Neural crest cell (in vitro differentiated cells): ENCODE measurements around the gene KCNMA1. TPM values are rescaled to one million over a fixed set of nuclear protein-coding genes. Genes with fewer than 3 reads are reported as not detected.

Experiments
- DNase-seq: peaks from one replicate; pipeline ENCODE4 v3.0.0; 2021; ENCODE audit warnings: low read depth, mixed read lengths, low spot score
- H3K27ac Mint-ChIP-seq: one replicate; pipeline ENCODE4 v1.8.0; 2021; ENCODE audit warnings: mild to moderate bottlenecking, mixed read lengths; ENCODE audit not compliant: unreplicated experiment
- H3K27me3 Mint-ChIP-seq: 2 replicates; pipeline ENCODE4 v1.8.0; 2021; ENCODE audit warnings: low read depth, mild to moderate bottlenecking, mixed read lengths
- H3K36me3 Mint-ChIP-seq: 2 replicates; pipeline ENCODE4 v1.8.0; 2021; ENCODE audit warnings: low read depth, mild to moderate bottlenecking, mixed read lengths
- H3K4me1 Mint-ChIP-seq: 2 replicates; pipeline ENCODE4 v1.8.0; 2021; ENCODE audit warnings: mixed read lengths
- H3K4me3 Mint-ChIP-seq: one replicate; pipeline ENCODE4 v1.8.0; 2021; ENCODE audit warnings: mild to moderate bottlenecking, mixed read lengths
- H3K9me3 Mint-ChIP-seq: 2 replicates; pipeline ENCODE4 v1.8.0; 2021; ENCODE audit warnings: mixed read lengths
- total RNA-seq: library from RNA; stranded (reverse); gene quantifications from 2 replicates; pipeline ENCODE4 v1.2.1, GENCODE V29; 2021
- TF ChIP-seq, protein P1 (sequence below): fragments of 200-600 bp; sonication (generic); conservative IDR thresholded peaks from 2 replicates; pipeline ENCODE4 v1.5.0; 2021; ENCODE audit warnings: antibody characterized with exemption, mild to moderate bottlenecking

Gene KCNMA1
- total RNA-seq, 1 donor from 2014 or later, result 1.7 TPM

- H3K27me3 Mint-ChIP-seq, result peaks cover 55% of the 10 kb centered on the region
Observed at GRCh38 chr10:77319557-77319956, 318.1 kb downstream of the KCNMA1 start.

DNA sequence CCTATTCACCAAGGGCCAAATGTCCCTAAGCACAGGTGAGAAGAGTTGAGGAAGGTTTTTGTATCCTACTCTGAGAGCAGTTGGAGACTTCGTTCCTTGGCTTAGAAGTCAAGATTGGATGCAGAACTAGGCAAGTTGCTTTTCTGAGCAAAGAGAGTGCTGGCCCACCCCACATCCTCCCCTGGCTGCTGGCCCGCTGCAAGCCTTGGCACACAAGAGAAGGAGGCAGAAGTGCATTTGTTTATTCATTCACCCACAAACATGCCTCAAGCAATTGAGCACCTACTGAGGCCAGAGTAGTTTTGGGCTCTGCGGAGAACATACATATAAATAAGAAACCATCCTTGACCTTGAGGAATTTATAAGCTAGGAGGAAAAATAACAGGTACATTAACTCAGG is 318.9 kb downstream of the KCNMA1 start:
- H3K4me3 Mint-ChIP-seq, result no peak overlapping the region
- H3K4me1 Mint-ChIP-seq, result no peaks in the 10 kb centered on the region
- peaks cover 3% of the 10 kb centered on the region for H3K9me3 Mint-ChIP-seq
- TF ChIP-seq, protein P1, sequence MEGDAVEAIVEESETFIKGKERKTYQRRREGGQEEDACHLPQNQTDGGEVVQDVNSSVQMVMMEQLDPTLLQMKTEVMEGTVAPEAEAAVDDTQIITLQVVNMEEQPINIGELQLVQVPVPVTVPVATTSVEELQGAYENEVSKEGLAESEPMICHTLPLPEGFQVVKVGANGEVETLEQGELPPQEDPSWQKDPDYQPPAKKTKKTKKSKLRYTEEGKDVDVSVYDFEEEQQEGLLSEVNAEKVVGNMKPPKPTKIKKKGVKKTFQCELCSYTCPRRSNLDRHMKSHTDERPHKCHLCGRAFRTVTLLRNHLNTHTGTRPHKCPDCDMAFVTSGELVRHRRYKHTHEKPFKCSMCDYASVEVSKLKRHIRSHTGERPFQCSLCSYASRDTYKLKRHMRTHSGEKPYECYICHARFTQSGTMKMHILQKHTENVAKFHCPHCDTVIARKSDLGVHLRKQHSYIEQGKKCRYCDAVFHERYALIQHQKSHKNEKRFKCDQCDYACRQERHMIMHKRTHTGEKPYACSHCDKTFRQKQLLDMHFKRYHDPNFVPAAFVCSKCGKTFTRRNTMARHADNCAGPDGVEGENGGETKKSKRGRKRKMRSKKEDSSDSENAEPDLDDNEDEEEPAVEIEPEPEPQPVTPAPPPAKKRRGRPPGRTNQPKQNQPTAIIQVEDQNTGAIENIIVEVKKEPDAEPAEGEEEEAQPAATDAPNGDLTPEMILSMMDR, result no peak
- DNase-seq, result no peak
- no peak overlapping the region for H3K27ac Mint-ChIP-seq
- no peaks in the 10 kb centered on the region for H3K36me3 Mint-ChIP-seq
- peaks cover 51% of the 10 kb centered on the region for H3K27me3 Mint-ChIP-seq

More at GRCh38 chr10:77319557-77319956, 318.1 kb downstream of the KCNMA1 start:
- no peaks in the 10 kb centered on the region for H3K4me1 Mint-ChIP-seq
- H3K27ac Mint-ChIP-seq, result no peak overlapping the region
- TF ChIP-seq, protein P1, result no peak
- DNase-seq, result no peak
- H3K36me3 Mint-ChIP-seq, result no peaks in the 10 kb centered on the region
- peaks cover 3% of the 10 kb centered on the region for H3K9me3 Mint-ChIP-seq
- H3K4me3 Mint-ChIP-seq, result no peak overlapping the region

DNA sequence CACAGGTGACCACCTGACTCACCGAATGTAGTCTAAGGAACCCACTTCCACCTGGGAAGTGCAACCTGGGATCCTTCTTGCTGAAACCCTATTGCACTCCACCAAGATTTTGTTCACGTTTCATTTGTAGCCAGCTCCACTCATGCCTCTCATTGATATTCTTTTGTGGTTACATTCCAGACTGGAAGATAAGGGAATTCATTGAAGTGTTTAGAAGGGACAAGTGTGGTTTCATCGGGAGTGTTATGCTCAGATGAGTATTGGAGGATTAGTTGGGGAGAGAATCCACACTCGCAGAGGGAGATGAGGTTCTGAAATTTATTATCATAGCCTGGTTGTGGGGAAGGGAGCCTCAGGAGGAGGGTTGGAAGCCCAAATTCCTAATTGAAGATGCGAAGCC is 320.4 kb downstream of the KCNMA1 start:
- peaks cover 36% of the 10 kb centered on the region for H3K27me3 Mint-ChIP-seq
- no peak for DNase-seq
- H3K27ac Mint-ChIP-seq, result no peak overlapping the region
- H3K36me3 Mint-ChIP-seq, result no peaks in the 10 kb centered on the region
- TF ChIP-seq, protein P1, result no peak
- H3K4me3 Mint-ChIP-seq, result no peak overlapping the region
- H3K9me3 Mint-ChIP-seq, result peaks cover 3% of the 10 kb centered on the region
- H3K4me1 Mint-ChIP-seq, result no peaks in the 10 kb centered on the region

DNA sequence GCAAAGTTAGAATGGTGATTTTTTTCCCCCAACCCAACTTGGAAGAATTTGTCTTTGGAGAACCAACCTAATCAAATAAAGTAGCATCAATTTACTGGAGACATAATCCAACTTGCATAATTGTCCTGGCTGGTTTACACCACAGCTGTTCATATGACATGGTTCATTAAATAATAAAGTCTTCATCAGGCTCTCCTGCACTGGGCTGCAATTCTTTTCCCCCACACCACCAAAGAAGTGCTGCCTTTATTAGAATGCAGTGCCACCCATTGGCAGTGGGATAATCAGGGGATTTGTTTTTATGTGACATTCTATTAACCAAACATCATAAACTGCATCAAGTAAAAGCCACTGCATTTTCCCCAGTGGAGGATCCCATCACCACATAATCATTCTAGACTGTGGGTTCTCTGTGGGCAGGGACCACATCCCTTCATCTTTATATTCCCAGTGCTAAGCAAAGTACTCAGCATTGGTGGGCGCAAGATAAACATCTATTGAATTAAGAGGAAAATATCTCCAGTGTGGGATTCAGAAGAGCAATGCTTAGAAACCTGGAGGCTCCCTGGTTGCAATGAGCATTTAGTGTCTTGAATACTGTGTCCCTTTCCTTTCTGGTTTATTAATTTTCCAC is 322.0 kb downstream of the KCNMA1 start:
- no peaks in the 10 kb centered on the region for H3K4me1 Mint-ChIP-seq
- H3K4me3 Mint-ChIP-seq, result no peak overlapping the region
- H3K27me3 Mint-ChIP-seq, result peaks cover 32% of the 10 kb centered on the region
- H3K36me3 Mint-ChIP-seq, result no peaks in the 10 kb centered on the region
- no peak overlapping the region for H3K27ac Mint-ChIP-seq
- DNase-seq, result no peak
- H3K9me3 Mint-ChIP-seq, result peaks cover 3% of the 10 kb centered on the region
- TF ChIP-seq, protein P1, result no peak

- TF ChIP-seq, protein P1, result no peak
- no peaks in the 10 kb centered on the region for H3K4me1 Mint-ChIP-seq
- H3K27ac Mint-ChIP-seq, result no peak overlapping the region
- no peak overlapping the region for H3K4me3 Mint-ChIP-seq
- peaks cover 3% of the 10 kb centered on the region for H3K9me3 Mint-ChIP-seq
- H3K27me3 Mint-ChIP-seq, result peaks cover 21% of the 10 kb centered on the region
- no peaks in the 10 kb centered on the region for H3K36me3 Mint-ChIP-seq
- no peak for DNase-seq
Observed at GRCh38 chr10:77313066-77313750, 324.4 kb downstream of the KCNMA1 start.
